Bronchial epithelial cell (primary cell): Measurements from ENCODE around the gene PDGFRB. TPM values are rescaled to one million over a fixed set of nuclear protein-coding genes. Genes with fewer than 3 reads are reported as not detected.
A peak's percentile ranks its signal among the peaks of the same experiment; 100 is the strongest.

Experiments
- DNase-seq: peaks from one replicate; pipeline ENCODE4 v3.0.0-alpha.2; 2010; ENCODE audit warnings: low read depth
- FAIRE-seq: peaks from 2 replicates; lab custom pipeline; 2011; peaks lifted over from hg19 to GRCh38; lab: Jason Lieb, UNC
- H3K27me3 ChIP-seq: 2 replicates; pipeline ENCODE4 v1.5.1; 2011; ENCODE audit warnings: low read length; ENCODE audit not compliant: control insufficient read depth, insufficient read depth
- H3K36me3 ChIP-seq: 2 replicates; pipeline ENCODE4 v1.5.1; 2011; ENCODE audit warnings: low read length; ENCODE audit not compliant: control insufficient read depth, insufficient read depth
- H3K4me3 ChIP-seq: 2 replicates; pipeline ENCODE4 v1.5.1; 2011; ENCODE audit warnings: mild to moderate bottlenecking, low read depth, low read length, control low read depth
- CTCF ChIP-seq: IDR thresholded peaks from 2 replicates; pipeline ENCODE4 v1.5.1; 2011; ENCODE audit warnings: mild to moderate bottlenecking, moderate library complexity, low read length, control low read depth, inconsistent platforms; ENCODE audit not compliant: insufficient read depth, severe bottlenecking
- total RNA-seq: library from RNA; depleted of rRNA; stranded (reverse); fragments of >200 nt; gene quantifications from 2 replicates; pipeline ENCODE4 v1.2.1, GENCODE V29; 2014

Gene PDGFRB
- total RNA-seq, 1 donor from 2014 or later: 1.6 TPM

GRCh38 chr5:150079909-150080461 is 75.7 kb downstream of the PDGFRB start:
- peaks cover 3% of the 10 kb centered on the region for H3K27me3 ChIP-seq
- TF ChIP-seq CTCF: no peak
- no peak overlapping the region for H3K4me3 ChIP-seq
- FAIRE-seq (no peak), DNase-seq (no peak)
- H3K36me3 ChIP-seq: no peaks in the 10 kb centered on the region

- peaks cover 3% of the 10 kb centered on the region for H3K27me3 ChIP-seq
- no peak for TF ChIP-seq CTCF
- DNase-seq: no peak
- H3K36me3 ChIP-seq: no peaks in the 10 kb centered on the region
- FAIRE-seq: no peak
- no peak overlapping the region for H3K4me3 ChIP-seq
Measured at GRCh38 chr5:150078802-150079689, 76.6 kb downstream of the PDGFRB start.

GRCh38 chr5:150077996-150078801 is 77.4 kb downstream of the PDGFRB start:
- Histone ChIP-seq H3K36me3 (no peaks in the 10 kb centered on the region), H3K27me3 (peaks cover 1% of the 10 kb centered on the region), H3K4me3 (no peak overlapping the region)
- FAIRE-seq: no peak
- no peak for TF ChIP-seq CTCF
- DNase-seq: no peak

GRCh38 chr5:150077060-150077459 is 78.6 kb downstream of the PDGFRB start:
- FAIRE-seq (peak; percentile 32), DNase-seq (no peak)
- Histone ChIP-seq H3K36me3 (no peaks in the 10 kb centered on the region), H3K27me3 (no peaks in the 10 kb centered on the region), H3K4me3 (no peak overlapping the region)
- no peak for TF ChIP-seq CTCF

- DNase-seq (no peak), FAIRE-seq (no peak)
- Histone ChIP-seq H3K27me3 (no peaks in the 10 kb centered on the region), H3K4me3 (no peak overlapping the region), H3K36me3 (no peaks in the 10 kb centered on the region)
- TF ChIP-seq CTCF: no peak
Measured at GRCh38 chr5:150075806-150076205, 79.8 kb downstream of the PDGFRB start.
